ENCODE results near the gene OSGEPL1. TPM values are rescaled to one million over a fixed set of nuclear protein-coding genes. Genes with fewer than 3 reads are reported as not detected.
"Not testable (repeated sequence)": the region's sequence is repeated elsewhere in the genome, so short reads cannot be mapped to it uniquely, and the experiment has no call there.

The OSGEPL1 gene
- total and polyA plus RNA-seq, 2 experiments from 2014 or later: 6.5 to 7.5 TPM

- Histone ChIP-seq H3K4me1 (ENCODE audit: insufficient read depth) (no peaks in the 10 kb centered on the region), H3K9ac (no peak overlapping the region), H3K36me3 (ENCODE audit: low read depth) (peaks cover 85% of the 10 kb centered on the region), H2AFZ (no peak overlapping the region), H3K9me2 (ENCODE audit: insufficient read depth) (no peaks in the 10 kb centered on the region), H3K4me3 (no peak overlapping the region), H3K4me2 (ENCODE audit: unreplicated experiment) (no peak overlapping the region), H4K20me1 (ENCODE audit: insufficient read depth) (no peaks in the 10 kb centered on the region), H3K9me3 (ENCODE audit: low read depth) (no peaks in the 10 kb centered on the region), H3F3A (ENCODE audit: insufficient read depth) (peaks cover 28% of the 10 kb centered on the region), H3K27ac (no peak overlapping the region), H3K79me2 (ENCODE audit: insufficient read depth) (peaks cover 27% of the 10 kb centered on the region), H3K27me3 (replicated peaks; ENCODE audit: insufficient read depth) (no peaks in the 10 kb centered on the region)
- in situ Hi-C loops (cut with MboI): no loop called here
- no peak for DNase-seq
- TF ChIP-seq EZH2phosphoT487 (IDR thresholded peaks at IDR 0.05; ENCODE audit: insufficient read depth, low read depth): no peak
- TF ChIP-seq EZH2 (IDR thresholded peaks at IDR 0.05; ENCODE audit: insufficient read depth, poor library complexity, severe bottlenecking): no peak
- 95 to 96% methylated on average over 1 of the region's 1 CpG for WGBS, 2 experiments (ENCODE audit: low coverage in 1 of 2, low lambda C conversion rate in 2 of 2, missing lambda C conversion rate in 2 of 2)
These were observed 9.6 kb upstream of the OSGEPL1 start for GRCh38 chr2:189772212-189772611.

GRCh38 chr2:189770590-189771322 lies 8.2 kb upstream of the OSGEPL1 start:
- Histone ChIP-seq H3K36me3 (ENCODE audit: low read depth) (peaks cover 77% of the 10 kb centered on the region), H2AFZ (no peak overlapping the region), H3K9me2 (ENCODE audit: insufficient read depth) (no peaks in the 10 kb centered on the region), H3K9me3 (ENCODE audit: low read depth) (no peaks in the 10 kb centered on the region), H3K4me2 (ENCODE audit: unreplicated experiment) (no peak overlapping the region), H3K4me1 (ENCODE audit: insufficient read depth) (no peaks in the 10 kb centered on the region), H4K20me1 (ENCODE audit: insufficient read depth) (no peaks in the 10 kb centered on the region), H3K79me2 (ENCODE audit: insufficient read depth) (peaks cover 13% of the 10 kb centered on the region), H3K4me3 (no peak overlapping the region), H3K27me3 (replicated peaks; ENCODE audit: insufficient read depth) (no peaks in the 10 kb centered on the region), H3F3A (ENCODE audit: insufficient read depth) (peaks cover 39% of the 10 kb centered on the region), H3K9ac (no peak overlapping the region), H3K27ac (no peak overlapping the region)
- WGBS, 2 experiments (ENCODE audit: low coverage in 1 of 2, low lambda C conversion rate in 2 of 2, missing lambda C conversion rate in 2 of 2): 80% methylated on average over 6 of the region's 6 CpGs
- TF ChIP-seq EZH2phosphoT487 (IDR thresholded peaks at IDR 0.05; ENCODE audit: insufficient read depth, low read depth): no peak
- TF ChIP-seq EZH2 (IDR thresholded peaks at IDR 0.05; ENCODE audit: insufficient read depth, poor library complexity, severe bottlenecking): no peak
- no peak for DNase-seq
- in situ Hi-C loops (cut with MboI): no loop called here

GRCh38 chr2:189763908-189764661 lies 1.5 kb upstream of the OSGEPL1 start:
- Histone ChIP-seq H3K9me3 (ENCODE audit: low read depth) (no peaks in the 10 kb centered on the region), H3K79me2 (ENCODE audit: insufficient read depth) (peaks cover 8% of the 10 kb centered on the region; the same call in 1 of the 2 replicates), H3K4me3 (peak overlapping the region; percentile 91), H3K27me3 (replicated peaks; ENCODE audit: insufficient read depth) (no peaks in the 10 kb centered on the region), H3K27ac (0 out of 2 replicates have a peak overlapping the region, but pooled peaks have one; percentile 65), H3K36me3 (ENCODE audit: low read depth) (peaks cover 16% of the 10 kb centered on the region; the same call in 1 of the 2 replicates), H3K9me2 (ENCODE audit: insufficient read depth) (no peaks in the 10 kb centered on the region), H3F3A (ENCODE audit: insufficient read depth) (peaks cover 50% of the 10 kb centered on the region), H3K9ac (peak overlapping the region; percentile 81), H2AFZ (peak overlapping the region; percentile 100), H3K4me2 (ENCODE audit: unreplicated experiment) (peak overlapping the region; percentile 93), H3K4me1 (ENCODE audit: insufficient read depth) (peaks cover 12% of the 10 kb centered on the region), H4K20me1 (ENCODE audit: insufficient read depth) (no peaks in the 10 kb centered on the region)
- WGBS, 2 experiments (ENCODE audit: low coverage in 1 of 2, low lambda C conversion rate in 2 of 2, missing lambda C conversion rate in 2 of 2): 67 to 69% methylated on average over 4 of the region's 4 CpGs
- DNase-seq: peak; percentile 60
- in situ Hi-C loops (cut with MboI): no loop called here
- TF ChIP-seq EZH2phosphoT487 (IDR thresholded peaks at IDR 0.05; ENCODE audit: insufficient read depth, low read depth): no peak
- no peak for TF ChIP-seq EZH2 (IDR thresholded peaks at IDR 0.05; ENCODE audit: insufficient read depth, poor library complexity, severe bottlenecking)

- no peaks in the 10 kb centered on the region for H3K9me3 ChIP-seq (ENCODE audit: low read depth)
- no peaks in the 10 kb centered on the region for H3K9me2 ChIP-seq (ENCODE audit: insufficient read depth)
- peak overlapping the region; percentile 65 for H3K27ac ChIP-seq
- peaks cover 12% of the 10 kb centered on the region for H3K4me1 ChIP-seq (ENCODE audit: insufficient read depth)
- in situ Hi-C loops (cut with MboI): no loop called here
- DNase-seq: no peak
- H3K27me3 ChIP-seq (replicated peaks; ENCODE audit: insufficient read depth): no peaks in the 10 kb centered on the region
- H3K36me3 ChIP-seq (ENCODE audit: low read depth): peaks cover 6% of the 10 kb centered on the region; the same call in 1 of the 2 replicates
- peak overlapping the region; percentile 100 for H2AFZ ChIP-seq
- WGBS, 2 experiments (ENCODE audit: low coverage in 1 of 2, low lambda C conversion rate in 2 of 2, missing lambda C conversion rate in 2 of 2): 1 to 2% methylated on average over 7 of the region's 7 CpGs
- H3F3A ChIP-seq (ENCODE audit: insufficient read depth): peaks cover 35% of the 10 kb centered on the region
- peak overlapping the region; percentile 93 for H3K4me2 ChIP-seq (ENCODE audit: unreplicated experiment)
- peaks cover 8% of the 10 kb centered on the region; the same call in 1 of the 2 replicates for H3K79me2 ChIP-seq (ENCODE audit: insufficient read depth)
- H4K20me1 ChIP-seq (ENCODE audit: insufficient read depth): no peaks in the 10 kb centered on the region
- H3K4me3 ChIP-seq: peak overlapping the region; percentile 91
- TF ChIP-seq EZH2 (IDR thresholded peaks at IDR 0.05; ENCODE audit: insufficient read depth, poor library complexity, severe bottlenecking) (no peak), EZH2phosphoT487 (IDR thresholded peaks at IDR 0.05; ENCODE audit: insufficient read depth, low read depth) (no peak)
- H3K9ac ChIP-seq: peak overlapping the region; percentile 81
These were observed 402 bp downstream of the OSGEPL1 start for GRCh38 chr2:189762229-189762550.

- WGBS, 2 experiments (ENCODE audit: low coverage in 1 of 2, low lambda C conversion rate in 2 of 2, missing lambda C conversion rate in 2 of 2): 95 to 100% methylated on average over 15 to 19 of the region's 19 CpGs
- DNase-seq; H3K9me2 ChIP-seq (ENCODE audit: insufficient read depth); H3K79me2 ChIP-seq (ENCODE audit: insufficient read depth); H3K27ac ChIP-seq; H3K4me2 ChIP-seq (ENCODE audit: unreplicated experiment); H3K27me3 ChIP-seq (replicated peaks; ENCODE audit: insufficient read depth); H3K36me3 ChIP-seq (ENCODE audit: low read depth); H3K9me3 ChIP-seq (ENCODE audit: low read depth); H4K20me1 ChIP-seq (ENCODE audit: insufficient read depth); H3K9ac ChIP-seq; H3K4me3 ChIP-seq; H2AFZ ChIP-seq; in situ Hi-C loops (cut with MboI): not testable (repeated sequence)
- peaks cover 12% of the 10 kb centered on the region for H3K4me1 ChIP-seq (ENCODE audit: insufficient read depth)
- H3F3A ChIP-seq (ENCODE audit: insufficient read depth): peaks cover 24% of the 10 kb centered on the region
These were observed 2.4 kb downstream of the OSGEPL1 start for GRCh38 chr2:189760154-189760553.
